ENCODE data around the gene ZGLP1.

The ZGLP1 gene

DNA sequence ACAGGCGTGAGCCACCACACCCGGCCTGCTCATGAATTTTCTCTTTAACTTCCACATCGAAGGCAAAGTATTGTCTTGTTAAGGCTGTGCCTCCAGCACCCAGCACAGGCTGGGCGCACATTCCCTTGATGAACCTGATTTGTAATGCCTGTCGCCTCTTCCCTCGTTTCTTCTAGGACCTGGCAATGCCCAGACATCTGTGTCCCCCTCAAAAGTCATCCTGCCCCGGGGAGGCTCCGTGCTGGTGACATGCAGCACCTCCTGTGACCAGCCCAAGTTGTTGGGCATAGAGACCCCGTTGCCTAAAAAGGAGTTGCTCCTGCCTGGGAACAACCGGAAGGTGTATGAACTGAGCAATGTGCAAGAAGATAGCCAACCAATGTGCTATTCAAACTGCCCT is 35.0 kb downstream of the ZGLP1 start:
- DNase-seq = no peak

DNA sequence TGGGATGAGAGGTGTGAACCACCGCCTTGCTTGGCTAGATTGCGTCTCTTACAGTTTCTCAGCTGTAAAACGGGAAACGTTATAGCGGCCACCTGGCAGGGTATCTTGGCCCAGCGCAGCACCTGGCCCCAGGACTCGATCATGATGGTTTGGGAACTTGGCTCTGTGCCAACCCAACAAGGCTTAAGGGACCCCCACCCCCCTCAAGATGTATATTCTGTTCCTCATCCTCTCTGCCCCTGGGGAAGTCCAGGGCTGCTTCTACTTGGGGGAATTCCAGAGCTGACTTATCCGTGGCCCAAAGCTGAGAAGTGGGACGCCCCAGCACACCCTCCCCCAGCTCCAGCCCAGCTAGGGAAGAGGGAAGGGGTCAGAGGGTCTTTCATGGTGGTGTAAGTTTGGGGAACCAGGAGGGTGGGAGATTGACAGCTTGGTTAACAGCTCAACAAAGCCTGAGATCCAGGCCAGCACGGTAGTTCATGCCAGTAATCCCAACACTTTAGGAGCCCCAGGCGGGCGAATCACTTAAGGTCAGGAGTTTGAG is 38.0 kb downstream of the ZGLP1 start:
- DNase-seq = no peak

DNA sequence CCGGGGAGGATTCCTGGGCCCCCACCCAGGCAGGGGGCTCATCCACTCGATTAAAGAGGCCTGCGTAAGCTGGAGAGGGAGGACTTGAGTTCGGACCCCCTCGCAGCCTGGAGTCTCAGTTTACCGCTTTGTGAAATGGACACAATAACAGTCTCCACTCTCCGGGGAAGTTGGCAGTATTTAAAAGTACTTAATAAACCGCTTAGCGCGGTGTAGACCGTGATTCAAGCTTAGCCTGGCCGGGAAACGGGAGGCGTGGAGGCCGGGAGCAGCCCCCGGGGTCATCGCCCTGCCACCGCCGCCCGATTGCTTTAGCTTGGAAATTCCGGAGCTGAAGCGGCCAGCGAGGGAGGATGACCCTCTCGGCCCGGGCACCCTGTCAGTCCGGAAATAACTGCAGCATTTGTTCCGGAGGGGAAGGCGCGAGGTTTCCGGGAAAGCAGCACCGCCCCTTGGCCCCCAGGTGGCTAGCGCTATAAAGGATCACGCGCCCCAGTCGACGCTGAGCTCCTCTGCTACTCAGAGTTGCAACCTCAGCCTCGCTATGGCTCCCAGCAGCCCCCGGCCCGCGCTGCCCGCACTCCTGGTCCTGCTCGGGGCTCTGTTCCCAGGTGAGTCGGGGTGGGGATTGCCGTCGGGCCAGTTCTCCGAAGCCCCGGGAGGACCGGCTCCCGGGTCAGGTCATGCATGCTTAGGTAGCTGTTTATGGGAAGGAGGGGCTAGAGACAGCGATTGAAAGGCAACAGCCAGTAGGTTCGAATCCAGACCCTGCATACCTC is 38.8 kb downstream of the ZGLP1 start, which contains the start of gene ICAM1:
ICAM1 (plus strand) TSS at position 505 of the 779 bp plus-strand sequence; CDS start at position 545, 40 bp downstream.
- DNase-seq = peak; percentile 54

DNA sequence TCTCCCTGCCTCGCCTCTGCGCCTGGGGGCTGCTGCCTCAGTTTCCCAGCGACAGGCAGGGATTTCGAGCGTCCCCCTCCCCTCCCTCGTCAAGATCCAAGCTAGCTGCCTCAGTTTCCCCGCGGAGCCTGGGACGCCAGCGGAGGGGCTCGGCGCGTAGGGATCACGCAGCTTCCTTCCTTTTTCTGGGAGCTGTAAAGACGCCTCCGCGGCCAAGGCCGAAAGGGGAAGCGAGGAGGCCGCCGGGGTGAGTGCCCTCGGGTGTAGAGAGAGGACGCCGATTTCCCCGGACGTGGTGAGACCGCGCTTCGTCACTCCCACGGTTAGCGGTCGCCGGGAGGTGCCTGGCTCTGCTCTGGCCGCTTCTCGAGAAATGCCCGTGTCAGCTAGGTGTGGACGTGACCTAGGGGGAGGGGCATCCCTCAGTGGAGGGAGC is 39.4 kb downstream of the ZGLP1 start:
- peak; percentile 48 for DNase-seq

DNA sequence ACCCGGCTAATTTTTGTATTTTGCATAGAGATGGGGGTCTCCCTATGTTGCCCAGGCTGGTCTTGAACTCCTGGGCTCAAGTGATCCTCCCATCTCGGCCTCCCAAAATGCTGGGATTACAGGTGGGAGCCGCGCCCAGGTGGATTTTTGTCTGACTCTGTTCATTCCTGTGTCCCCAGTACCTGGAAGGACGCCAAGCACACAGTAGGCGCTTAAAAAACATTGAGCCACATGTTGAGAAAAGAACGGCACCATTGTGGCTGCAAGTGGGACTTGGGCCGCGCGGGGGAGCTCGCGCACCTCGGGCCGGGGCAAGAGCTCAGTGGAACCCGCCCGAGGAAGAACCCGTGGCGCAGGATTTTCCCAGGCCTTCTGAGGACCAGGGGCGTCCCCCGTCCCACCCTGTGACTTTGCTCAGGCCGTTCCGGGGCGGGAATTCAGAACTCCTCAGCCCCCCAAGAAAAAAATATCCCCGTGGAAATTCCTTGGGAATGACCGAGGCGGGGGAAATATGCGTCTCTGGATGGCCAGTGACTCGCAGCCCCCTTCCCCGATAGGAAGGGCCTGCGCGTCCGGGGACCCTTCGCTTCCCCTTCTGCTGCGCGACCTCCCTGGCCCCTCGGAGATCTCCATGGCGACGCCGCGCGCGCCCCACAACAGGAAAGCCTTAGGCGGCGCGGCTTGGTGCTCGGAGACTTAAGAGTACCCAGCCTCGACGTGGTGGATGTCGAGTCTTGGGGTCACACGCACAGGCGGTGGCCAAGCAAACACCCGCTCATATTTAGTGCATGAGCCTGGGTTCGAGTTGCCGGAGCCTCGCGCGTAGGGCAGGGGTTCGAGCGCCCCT is 40.1 kb downstream of the ZGLP1 start:
- DNase-seq = peak; percentile 82

DNA sequence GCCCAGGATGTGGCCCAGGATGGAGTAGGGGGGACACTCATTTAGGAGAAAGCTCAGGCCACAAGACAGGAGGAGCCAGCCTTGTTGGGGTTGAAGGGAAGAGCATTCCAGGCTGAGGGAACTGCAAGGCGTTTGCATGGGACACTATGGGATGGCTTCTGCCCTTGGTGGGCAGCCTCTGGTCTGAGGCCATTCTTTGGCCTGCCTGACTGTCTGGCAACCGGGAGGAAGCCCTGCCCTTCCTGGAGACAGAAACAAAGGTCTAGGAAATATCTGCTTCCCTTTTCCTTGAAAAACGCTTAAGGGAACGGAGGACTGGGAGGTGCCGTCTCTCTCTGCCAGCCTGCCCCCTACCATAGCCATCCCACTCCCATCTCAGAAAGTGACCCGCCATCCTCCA is 41.5 kb downstream of the ZGLP1 start:
- DNase-seq = no peak

DNA sequence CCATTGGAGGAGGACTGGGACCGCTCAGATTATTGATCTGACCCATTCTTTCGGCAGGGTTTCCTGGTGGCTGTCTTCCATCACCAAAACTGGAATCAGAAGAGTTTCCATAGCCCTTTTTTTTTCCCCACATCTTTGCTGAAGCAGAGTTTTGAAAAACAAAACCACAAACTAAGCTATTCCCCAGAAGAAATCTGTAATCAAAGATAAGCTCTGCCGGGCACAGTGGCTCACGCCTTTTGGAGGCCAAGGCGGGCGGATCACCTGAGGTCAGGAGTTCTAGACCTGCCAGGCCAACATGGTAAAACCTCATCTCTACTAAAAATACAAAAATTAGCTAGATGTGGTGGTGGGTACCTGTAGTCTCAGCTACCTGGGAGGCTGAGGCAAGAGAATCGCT is 42.9 kb downstream of the ZGLP1 start:
- peak; percentile 44 for DNase-seq

DNA sequence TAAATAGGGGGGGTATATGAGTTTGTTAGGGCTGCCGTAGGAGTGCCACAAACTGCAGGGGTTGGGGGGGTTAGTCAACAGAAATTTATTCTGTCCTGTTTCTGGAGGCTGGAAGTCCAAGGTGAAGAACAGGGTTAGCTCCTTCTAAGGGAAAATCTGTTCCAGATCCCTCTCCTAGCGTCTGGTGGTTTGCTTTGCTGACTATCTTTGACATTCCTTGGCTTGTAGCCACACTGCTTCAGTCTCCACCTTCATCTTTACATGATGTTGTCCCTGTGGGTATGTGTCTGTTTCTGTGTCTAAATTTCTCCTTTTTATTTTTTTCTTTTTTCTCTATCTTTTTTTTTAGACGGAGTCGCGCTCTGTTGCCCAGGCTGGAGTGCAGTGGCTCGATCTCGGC is 46.8 kb downstream of the ZGLP1 start:
- no peak for DNase-seq

DNA sequence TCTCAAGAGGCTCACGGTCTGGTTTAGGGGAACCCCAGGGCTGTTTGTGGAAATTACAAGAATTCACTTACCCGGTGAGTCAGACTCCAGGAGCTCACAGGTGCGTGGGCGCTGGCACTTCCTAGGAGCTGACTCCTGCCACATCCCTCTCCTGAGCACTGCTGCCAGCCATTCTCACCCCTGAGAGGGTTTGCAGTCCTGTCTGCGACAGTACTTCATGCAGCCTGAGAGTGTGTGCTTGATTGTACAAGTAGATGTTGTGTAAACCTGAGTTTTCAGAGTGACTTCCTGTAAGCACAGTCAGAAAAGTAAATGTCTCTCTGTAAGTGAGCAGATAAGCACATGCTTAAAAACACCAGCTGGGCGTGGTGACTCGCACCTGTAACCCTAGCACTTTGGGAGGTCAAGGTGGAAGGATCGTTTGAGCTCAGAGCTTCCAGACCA is 49.5 kb downstream of the ZGLP1 start:
- DNase-seq = peak; percentile 27

DNA sequence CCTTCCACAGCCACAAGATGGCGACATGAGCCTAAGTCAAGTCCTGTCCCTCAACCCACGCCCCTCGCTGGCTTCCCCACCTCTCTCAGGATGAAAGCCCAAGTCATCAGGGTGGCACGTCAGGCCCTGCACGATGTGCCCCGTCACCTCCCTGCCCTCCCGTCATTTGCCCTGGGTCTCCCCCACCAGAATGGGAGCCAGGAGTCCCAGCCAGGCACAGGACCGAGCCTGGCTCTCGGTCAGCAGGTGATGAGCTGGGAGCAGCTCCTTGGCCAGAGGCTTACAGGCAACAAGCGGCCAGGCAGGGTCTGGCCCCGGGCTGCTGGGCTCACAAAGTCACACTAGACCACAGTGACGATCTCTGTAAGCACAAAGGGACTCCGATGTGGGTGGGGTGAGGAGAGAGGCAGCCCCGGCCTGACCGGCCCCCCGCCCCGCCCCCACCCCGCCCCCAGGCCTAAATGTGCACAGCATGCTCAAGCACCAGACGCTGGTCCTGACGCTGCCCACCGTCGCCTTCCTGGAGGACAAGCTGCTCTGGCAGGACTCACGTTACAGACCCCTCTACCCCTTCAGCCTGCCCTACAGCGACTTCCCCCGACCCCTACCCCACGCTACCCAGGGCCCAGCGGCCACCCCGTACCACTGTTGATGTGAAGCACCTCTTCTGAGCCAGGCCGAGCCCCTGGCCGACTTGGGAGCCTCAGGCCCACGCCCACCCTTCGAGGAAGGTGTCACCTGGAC is 50.3 kb downstream of the ZGLP1 start:
- peak; percentile 92 for DNase-seq

DNA sequence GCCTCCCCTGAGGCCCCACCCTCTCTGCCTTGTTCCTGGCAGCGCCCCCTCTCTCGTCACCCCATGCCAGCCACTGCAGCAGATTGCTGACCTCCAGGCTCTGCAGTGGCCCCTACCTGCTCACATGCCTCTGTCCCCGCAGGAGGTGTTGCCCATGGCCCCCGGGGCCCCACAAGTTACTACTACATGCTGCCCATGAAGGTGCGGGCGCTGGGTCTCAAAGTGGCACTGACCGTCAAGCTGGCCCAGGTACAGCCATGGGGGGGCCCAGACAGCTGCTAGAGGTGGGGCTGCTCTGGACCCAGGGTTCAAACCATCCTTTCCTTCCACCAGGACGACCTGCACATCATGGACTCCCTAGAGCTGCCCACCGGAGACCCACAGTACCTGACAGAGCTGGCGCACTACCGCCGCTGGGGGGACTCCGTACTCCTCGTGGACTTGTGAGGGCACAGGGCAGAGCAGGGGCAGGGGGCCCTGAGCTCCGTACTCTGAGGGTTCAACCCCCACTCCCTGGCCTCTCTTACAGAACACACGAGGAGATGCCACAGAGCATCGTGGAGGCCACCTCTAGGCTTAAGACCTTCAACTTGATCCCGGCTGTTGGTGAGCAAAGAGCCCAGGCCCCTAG is 51.4 kb downstream of the ZGLP1 start:
- DNase-seq = no peak

DNA sequence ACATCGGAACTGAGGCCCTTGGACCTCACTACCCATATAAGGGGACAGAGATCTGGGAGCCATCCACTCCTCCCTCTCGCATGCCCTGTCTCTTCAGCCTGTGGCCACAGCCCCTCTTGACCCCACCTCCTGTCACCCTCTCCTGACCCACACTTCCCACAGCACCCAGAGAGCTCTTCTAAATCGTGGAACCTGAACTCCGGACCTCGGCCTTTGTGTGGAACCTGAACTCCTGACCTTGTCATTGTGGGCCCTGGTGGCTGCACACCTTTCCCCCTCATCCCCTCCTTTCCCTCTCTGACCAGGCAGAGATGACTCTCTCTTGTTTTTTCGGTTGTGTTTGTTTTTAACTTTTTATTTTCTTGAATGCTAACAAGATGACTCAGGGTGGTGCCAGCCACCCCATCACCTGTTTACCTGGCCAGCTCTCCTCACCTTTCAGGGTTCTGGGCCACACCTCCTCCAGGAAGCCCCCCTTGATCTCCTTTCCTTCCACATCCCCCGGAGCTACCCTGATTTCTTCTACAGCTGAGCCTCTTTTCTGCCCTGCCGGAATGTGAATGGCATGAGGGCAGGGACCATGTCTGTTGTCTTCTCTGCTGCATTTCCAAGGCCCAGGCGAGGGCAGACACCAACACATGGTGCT is 52.5 kb downstream of the ZGLP1 start:
- no peak for DNase-seq

DNA sequence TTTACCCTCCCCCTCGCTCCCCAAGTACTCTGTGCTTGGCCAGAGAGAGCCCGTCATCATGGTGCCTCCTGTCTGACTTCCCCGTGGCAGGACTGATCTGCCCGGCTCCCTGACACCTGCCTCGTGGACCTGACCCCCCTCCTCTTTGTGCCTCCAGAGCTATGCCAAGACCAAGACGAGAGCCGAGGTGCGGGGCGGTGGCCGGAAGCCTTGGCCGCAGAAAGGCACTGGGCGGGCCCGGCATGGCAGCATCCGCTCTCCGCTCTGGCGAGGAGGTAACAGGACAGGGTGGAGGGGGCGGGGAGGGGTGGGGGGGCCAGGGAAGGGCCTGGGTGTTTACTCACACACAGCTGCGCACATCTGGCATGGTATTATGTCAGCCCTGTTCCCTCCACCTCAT is 53.1 kb downstream of the ZGLP1 start:
- no peak for DNase-seq

DNA sequence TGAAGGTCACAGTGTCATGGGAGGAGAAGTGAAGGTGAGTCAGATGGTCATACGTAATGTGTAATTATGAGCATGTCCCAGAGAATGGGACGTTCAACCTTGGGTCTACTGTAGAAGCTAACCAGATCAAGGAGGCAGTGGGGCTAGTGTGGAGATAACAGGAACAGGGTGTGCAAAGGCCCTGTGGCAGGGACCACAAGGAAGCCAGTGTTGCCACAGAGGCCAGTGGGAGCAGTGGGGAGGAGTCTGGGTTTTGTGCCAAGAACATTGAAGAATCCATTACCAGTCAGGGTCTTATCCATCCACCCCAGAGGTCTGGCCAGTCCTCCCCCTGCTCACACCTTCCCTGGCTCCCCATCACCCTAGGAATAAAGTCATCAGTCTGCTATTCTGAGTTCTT is 54.3 kb downstream of the ZGLP1 start:
- no peak for DNase-seq
